Heart left ventricle (tissue), 16 donors: ENCODE measurements around the gene P2RX2. TPM values are rescaled to one million over a fixed set of nuclear protein-coding genes. Genes with fewer than 3 reads are reported as not detected.

ENCODE experiments used
- ATAC-seq, 4 donors: fragments of 200-7000 bp; cut with Tn5 transposase; one replicate each; pipeline ENCODE4 v1.9.1; 2020 to 2022; ENCODE audit warnings: moderate library complexity in 4 of 4, mild to moderate bottlenecking in 3 of 4, moderate number of reproducible peaks in 1 of 4
- DNase-seq, 5 donors: peaks; one replicate each; pipeline ENCODE4 v3.0.0-alpha.2; 2020
- H3K27ac ChIP-seq, 12 donors: fragments of 200-600 bp; sonication (generic) in 4 of 12; one replicate each; pipeline versions ENCODE4 v1.5.0 to v1.8.0; 2016 to 2022; ENCODE audit warnings: mild to moderate bottlenecking in 2 of 12
- H3K27me3 ChIP-seq, 9 donors: fragments of 200-600 bp; sonication (generic) in 2 of 9; one replicate each; pipeline versions ENCODE4 v1.5.1 to v1.8.0; 2016 to 2022; ENCODE audit warnings: mild to moderate bottlenecking in 3 of 9
- H3K36me3 ChIP-seq, 9 donors: fragments of 200-600 bp; sonication (generic) in 2 of 9; one replicate each; pipeline versions ENCODE4 v1.5.0 to v1.8.0; 2018 to 2022; ENCODE audit warnings: mild to moderate bottlenecking in 2 of 9
- H3K4me1 ChIP-seq, 12 donors: fragments of 200-600 bp; sonication (generic) in 4 of 12; one replicate each; pipeline versions ENCODE4 v1.5.0 to v1.8.0; 2016 to 2022; ENCODE audit warnings: mild to moderate bottlenecking in 3 of 12
- H3K4me3 ChIP-seq, 12 donors: fragments of 200-600 bp; sonication (generic) in 4 of 12; one replicate each; pipeline versions ENCODE4 v1.5.0 to v1.8.0; 2017 to 2022; ENCODE audit warnings: mild to moderate bottlenecking in 9 of 12, moderate library complexity in 4 of 12
- H3K9me3 ChIP-seq, 12 donors: fragments of 200-600 bp; sonication (generic) in 4 of 12; one replicate each; pipeline versions ENCODE4 v1.5.0 to v1.8.0; 2016 to 2022; ENCODE audit warnings: mild to moderate bottlenecking in 1 of 12
- CTCF ChIP-seq, 12 donors: fragments of 200-600 bp; sonication (generic) in 4 of 12; IDR thresholded peaks; one replicate each; pipeline versions ENCODE4 v1.5.0 to v1.8.0; 2018 to 2022; ENCODE audit warnings: antibody characterized with exemption in 12 of 12, mild to moderate bottlenecking in 5 of 12
- POLR2A ChIP-seq, 2 donors: fragments of 450-650 bp; IDR thresholded peaks; one replicate each; pipeline ENCODE4 v1.6.1; 2017; ENCODE audit warnings: antibody characterized with exemption in 2 of 2, mild to moderate bottlenecking in 2 of 2, moderate library complexity in 2 of 2
- WGBS, 4 donors: extraction: QIAGEN DNeasy Blood & Tissue Kit in 2 of 4; methylation state at CpG; one replicate each; pipeline versions ENCODE4 v1.1.5 to v1.1.7; 2013 to 2018; 5-methylcytosine and 5-hydroxymethylcytosine counted together
- intact Hi-C, 10 donors: fragments of 100-400 bp; cut with DNase I; formaldehyde crosslinking; loops; one replicate each; pipeline versions ENCODE4 v1.11.1 to v1.14.2; 2022
- polyA plus RNA-seq, 2 donors: library from polyadenylated mRNA; stranded (reverse); fragments of 200-250 nt; gene quantifications; one replicate each; pipeline ENCODE4 v1.2.3, GENCODE V29; 2013
- total RNA-seq, 9 donors: library from RNA; depleted of rRNA in 2 of 9; stranded (reverse); fragments of >200 nt in 2 of 9; fragmentation: NEBNext Ultra II Directional in 3 of 9; extraction: Animal tissue kit (Norgen Biotek cat#: 25700) in 3 of 9; gene quantifications; one replicate each; pipeline versions ENCODE4 v1.1.0 to v1.2.4, GENCODE V29; 2016 to 2023
- donor health status: ischemic (EF 13 %, LVEDD 7.1; RV severe dilation, severe dysfunction).
- donor health status: healthy with polysubstance abuse.
- donor health status: DM: no; HTN: yes; CAD: no.
- donor health status: DM: no; HTN: no; CAD: no.
- donor health status: ischemic (EF 25% LVEDD 6.9; RV normal size, moderate dysfunction).
- donor health status: ischemic (EF 25% LVEDD 5.7; RV mildly dilated, moderate dysfunction).
- donor health status: healthy.
- donor health status: DM: yes; HTN: yes; CAD: no.
- donor health status: ischemic (EF 35%, LVEDD 5.7; RV mildly dilated, moderate dysfunction).
- donor health status: nonischemic (EF 11% LVEDD 7.7; RV severe dilation, severe dysfunction).
- donor health status: DM: yes; HTN: yes; CAD: no.
- donor health status: PGD.
- donor health status: ischemic (EF 29% LVEDD 5.4; RV normal size, mild dysfunction).
- donor health status: nonischemic (EF 23%, LVEDD 6.1; RV moderate dilation, normal function).

The P2RX2 gene
- total and polyA plus RNA-seq, 11 donors, result not detected

GRCh38 chr12:132578118-132578517 is 40.5 kb upstream of the P2RX2 start:
- H3K4me3 ChIP-seq, result no peak overlapping the region
- ATAC-seq (no peak), DNase-seq (no peak)
- H3K36me3 ChIP-seq, result peaks cover 0 to 74% (median 49%) of the 10 kb centered on the region in 9 donors
- no peaks in the 10 kb centered on the region for H3K9me3 ChIP-seq
- H3K27me3 ChIP-seq, result no peaks in the 10 kb centered on the region
- WGBS, 4 donors, result 86 to 96% (median 88%) methylated on average over 8 to 11 of the region's 11 CpGs
- no peaks in the 10 kb centered on the region for H3K4me1 ChIP-seq
- TF ChIP-seq POLR2A (IDR thresholded peaks at IDR 0.05) (no peak), CTCF (IDR thresholded peaks at IDR 0.05) (no peak)
- no peak overlapping the region for H3K27ac ChIP-seq
- intact Hi-C loops, result no loop called here

- no peak for DNase-seq
- ATAC-seq, result no peak
- Histone ChIP-seq H3K27ac (no peak overlapping the region), H3K36me3 (peaks cover 0 to 69% (median 46%) of the 10 kb centered on the region in 9 donors), H3K27me3 (no peaks in the 10 kb centered on the region), H3K4me1 (no peaks in the 10 kb centered on the region), H3K9me3 (no peaks in the 10 kb centered on the region), H3K4me3 (no peak overlapping the region)
- 81 to 91% (median 85%) methylated on average over 11 of the region's 11 CpGs for WGBS, 4 donors
- TF ChIP-seq CTCF (IDR thresholded peaks at IDR 0.05) (no peak), POLR2A (IDR thresholded peaks at IDR 0.05) (no peak)
- intact Hi-C loops, result no loop called here
Measured at GRCh38 chr12:132578826-132579225, 39.8 kb upstream of the P2RX2 start.

GRCh38 chr12:132579744-132580143 is 38.8 kb upstream of the P2RX2 start:
- WGBS, 4 donors, result 79 to 89% (median 83%) methylated on average over 12 of the region's 12 CpGs
- Histone ChIP-seq H3K27ac (no peak overlapping the region), H3K27me3 (no peaks in the 10 kb centered on the region), H3K4me3 (no peak overlapping the region), H3K4me1 (no peaks in the 10 kb centered on the region), H3K36me3 (peaks cover 0 to 62% (median 37%) of the 10 kb centered on the region in 9 donors), H3K9me3 (no peaks in the 10 kb centered on the region)
- ATAC-seq (no peak), DNase-seq (no peak)
- TF ChIP-seq POLR2A (IDR thresholded peaks at IDR 0.05), result no peak
- no peak for TF ChIP-seq CTCF (IDR thresholded peaks at IDR 0.05)
- intact Hi-C loops, result no loop called here

- no peak for TF ChIP-seq CTCF (IDR thresholded peaks at IDR 0.05)
- TF ChIP-seq POLR2A (IDR thresholded peaks at IDR 0.05), result no peak
- H3K9me3 ChIP-seq, result no peaks in the 10 kb centered on the region
- WGBS, 4 donors, result 87 to 100% (median 96%) methylated on average over 12 of the region's 12 CpGs
- peaks cover 0 to 51% (median 28%) of the 10 kb centered on the region in 9 donors for H3K36me3 ChIP-seq
- DNase-seq (no peak), ATAC-seq (no peak)
- intact Hi-C loops, result no loop called here
- H3K27me3 ChIP-seq, result no peaks in the 10 kb centered on the region
- no peak overlapping the region for H3K27ac ChIP-seq
- H3K4me1 ChIP-seq, result no peaks in the 10 kb centered on the region
- no peak overlapping the region for H3K4me3 ChIP-seq
Measured at GRCh38 chr12:132580701-132581292, 37.8 kb upstream of the P2RX2 start.
